GM23338 (cell line): ENCODE results near the gene NCF4.

Experiments
- CREB1 ChIP-seq: fragments of 250-450 bp; sonication (Bioruptor Pico); IDR thresholded peaks from 2 replicates; pipeline ENCODE4 v1.5.0; 2020; ENCODE audit warnings: low read depth, mild to moderate bottlenecking, moderate library complexity
- EZH2 ChIP-seq: fragments of 200-600 bp; sonication (generic); IDR thresholded peaks from one replicate; pipeline ENCODE4 v1.8.0; 2017; ENCODE audit warnings: antibody characterized with exemption, mild to moderate bottlenecking, low read depth; ENCODE audit not compliant: unreplicated experiment
- EZH2phosphoT487 ChIP-seq: fragments of 200-600 bp; sonication (generic); IDR thresholded peaks from one replicate; pipeline ENCODE4 v1.8.1; 2018; ENCODE audit warnings: antibody characterized with exemption; ENCODE audit not compliant: unreplicated experiment
- NANOG ChIP-seq: IDR thresholded peaks from 2 replicates; pipeline ENCODE4 v1.6.1; 2016; ENCODE audit warnings: antibody characterized with exemption, borderline replicate concordance
- POLR2AphosphoS5 ChIP-seq: IDR thresholded peaks from 2 replicates; pipeline ENCODE4 v1.6.1; 2016; ENCODE audit warnings: antibody characterized with exemption, low read depth
- TF ChIP-seq, protein P1 (sequence below), 2 experiments: fragments of 200-600 bp in 1 of 2; sonication (generic) in 1 of 2; conservative IDR thresholded peaks; 2 replicates each; pipeline versions ENCODE4 v1.5.1 to v1.6.1; 2016 to 2017; ENCODE audit warnings: antibody characterized with exemption in 2 of 2, low read depth in 2 of 2, mild to moderate bottlenecking in 2 of 2, moderate library complexity in 1 of 2
- TF ChIP-seq, protein P2 (sequence below): IDR thresholded peaks from 2 replicates; pipeline ENCODE4 v1.6.1; 2016; ENCODE audit warnings: antibody characterized with exemption
- TF ChIP-seq, protein P3 (sequence below): IDR thresholded peaks from one replicate; pipeline ENCODE4 v1.6.1; 2018; ENCODE audit warnings: antibody characterized with exemption; ENCODE audit not compliant: unreplicated experiment

DNA sequence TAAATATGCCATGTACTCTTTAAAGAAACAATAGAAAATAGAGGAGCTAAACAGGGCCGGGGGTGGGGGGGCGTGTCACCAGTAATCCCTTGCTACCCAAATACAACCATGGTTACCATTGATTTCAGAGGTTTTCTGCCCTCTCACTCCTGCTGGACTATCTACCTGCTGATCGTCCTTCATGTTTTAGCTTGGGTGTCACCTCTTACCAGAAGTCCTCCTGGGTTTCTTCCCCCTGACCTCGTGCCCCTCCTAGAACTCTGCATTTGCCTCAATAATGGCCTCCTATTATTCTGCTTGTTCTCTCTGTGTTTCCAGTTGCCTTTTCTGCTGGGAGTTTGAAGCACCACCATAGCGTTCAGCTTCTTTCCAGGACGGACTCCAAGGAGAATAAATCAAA lies 34.5 kb upstream of the NCF4 start:
- TF ChIP-seq, protein P1, sequence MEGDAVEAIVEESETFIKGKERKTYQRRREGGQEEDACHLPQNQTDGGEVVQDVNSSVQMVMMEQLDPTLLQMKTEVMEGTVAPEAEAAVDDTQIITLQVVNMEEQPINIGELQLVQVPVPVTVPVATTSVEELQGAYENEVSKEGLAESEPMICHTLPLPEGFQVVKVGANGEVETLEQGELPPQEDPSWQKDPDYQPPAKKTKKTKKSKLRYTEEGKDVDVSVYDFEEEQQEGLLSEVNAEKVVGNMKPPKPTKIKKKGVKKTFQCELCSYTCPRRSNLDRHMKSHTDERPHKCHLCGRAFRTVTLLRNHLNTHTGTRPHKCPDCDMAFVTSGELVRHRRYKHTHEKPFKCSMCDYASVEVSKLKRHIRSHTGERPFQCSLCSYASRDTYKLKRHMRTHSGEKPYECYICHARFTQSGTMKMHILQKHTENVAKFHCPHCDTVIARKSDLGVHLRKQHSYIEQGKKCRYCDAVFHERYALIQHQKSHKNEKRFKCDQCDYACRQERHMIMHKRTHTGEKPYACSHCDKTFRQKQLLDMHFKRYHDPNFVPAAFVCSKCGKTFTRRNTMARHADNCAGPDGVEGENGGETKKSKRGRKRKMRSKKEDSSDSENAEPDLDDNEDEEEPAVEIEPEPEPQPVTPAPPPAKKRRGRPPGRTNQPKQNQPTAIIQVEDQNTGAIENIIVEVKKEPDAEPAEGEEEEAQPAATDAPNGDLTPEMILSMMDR (conservative IDR thresholded peaks at IDR 0.05; ENCODE audit: low read depth in 2 of 2) = no peak
- TF ChIP-seq NANOG = no peak
- no peak for TF ChIP-seq EZH2
- TF ChIP-seq CREB1 (CRISPR knock-in tag) = no peak
- no peak for TF ChIP-seq POLR2AphosphoS5
- no peak for TF ChIP-seq EZH2phosphoT487
- TF ChIP-seq, protein P2, sequence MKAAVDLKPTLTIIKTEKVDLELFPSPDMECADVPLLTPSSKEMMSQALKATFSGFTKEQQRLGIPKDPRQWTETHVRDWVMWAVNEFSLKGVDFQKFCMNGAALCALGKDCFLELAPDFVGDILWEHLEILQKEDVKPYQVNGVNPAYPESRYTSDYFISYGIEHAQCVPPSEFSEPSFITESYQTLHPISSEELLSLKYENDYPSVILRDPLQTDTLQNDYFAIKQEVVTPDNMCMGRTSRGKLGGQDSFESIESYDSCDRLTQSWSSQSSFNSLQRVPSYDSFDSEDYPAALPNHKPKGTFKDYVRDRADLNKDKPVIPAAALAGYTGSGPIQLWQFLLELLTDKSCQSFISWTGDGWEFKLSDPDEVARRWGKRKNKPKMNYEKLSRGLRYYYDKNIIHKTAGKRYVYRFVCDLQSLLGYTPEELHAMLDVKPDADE = no peak
- TF ChIP-seq, protein P3, sequence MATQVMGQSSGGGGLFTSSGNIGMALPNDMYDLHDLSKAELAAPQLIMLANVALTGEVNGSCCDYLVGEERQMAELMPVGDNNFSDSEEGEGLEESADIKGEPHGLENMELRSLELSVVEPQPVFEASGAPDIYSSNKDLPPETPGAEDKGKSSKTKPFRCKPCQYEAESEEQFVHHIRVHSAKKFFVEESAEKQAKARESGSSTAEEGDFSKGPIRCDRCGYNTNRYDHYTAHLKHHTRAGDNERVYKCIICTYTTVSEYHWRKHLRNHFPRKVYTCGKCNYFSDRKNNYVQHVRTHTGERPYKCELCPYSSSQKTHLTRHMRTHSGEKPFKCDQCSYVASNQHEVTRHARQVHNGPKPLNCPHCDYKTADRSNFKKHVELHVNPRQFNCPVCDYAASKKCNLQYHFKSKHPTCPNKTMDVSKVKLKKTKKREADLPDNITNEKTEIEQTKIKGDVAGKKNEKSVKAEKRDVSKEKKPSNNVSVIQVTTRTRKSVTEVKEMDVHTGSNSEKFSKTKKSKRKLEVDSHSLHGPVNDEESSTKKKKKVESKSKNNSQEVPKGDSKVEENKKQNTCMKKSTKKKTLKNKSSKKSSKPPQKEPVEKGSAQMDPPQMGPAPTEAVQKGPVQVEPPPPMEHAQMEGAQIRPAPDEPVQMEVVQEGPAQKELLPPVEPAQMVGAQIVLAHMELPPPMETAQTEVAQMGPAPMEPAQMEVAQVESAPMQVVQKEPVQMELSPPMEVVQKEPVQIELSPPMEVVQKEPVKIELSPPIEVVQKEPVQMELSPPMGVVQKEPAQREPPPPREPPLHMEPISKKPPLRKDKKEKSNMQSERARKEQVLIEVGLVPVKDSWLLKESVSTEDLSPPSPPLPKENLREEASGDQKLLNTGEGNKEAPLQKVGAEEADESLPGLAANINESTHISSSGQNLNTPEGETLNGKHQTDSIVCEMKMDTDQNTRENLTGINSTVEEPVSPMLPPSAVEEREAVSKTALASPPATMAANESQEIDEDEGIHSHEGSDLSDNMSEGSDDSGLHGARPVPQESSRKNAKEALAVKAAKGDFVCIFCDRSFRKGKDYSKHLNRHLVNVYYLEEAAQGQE = no peak
